Type B pancreatic cell (in vitro differentiated cells): Measurements from ENCODE around the gene PHF12. TPM values are rescaled to one million over a fixed set of nuclear protein-coding genes. Genes with fewer than 3 reads are reported as not detected.

Experiments
- DNase-seq: peaks from one replicate; pipeline ENCODE4 v3.0.0; 2021; ENCODE audit warnings: mixed read lengths; ENCODE audit not compliant: unreplicated experiment; ENCODE audit errors: extremely low spot score
- H3K27ac Mint-ChIP-seq: 2 replicates; pipeline ENCODE4 v1.8.0; 2021; ENCODE audit warnings: mild to moderate bottlenecking, mixed read lengths
- H3K27me3 Mint-ChIP-seq: 2 replicates; pipeline ENCODE4 v1.8.0; 2021; ENCODE audit warnings: mixed read lengths
- H3K36me3 Mint-ChIP-seq: 2 replicates; pipeline ENCODE4 v1.8.0; 2021; ENCODE audit warnings: mixed read lengths
- H3K4me1 Mint-ChIP-seq: one replicate; pipeline ENCODE4 v1.8.0; 2021; ENCODE audit warnings: mixed read lengths; ENCODE audit not compliant: unreplicated experiment
- H3K4me3 Mint-ChIP-seq: 2 replicates; pipeline ENCODE4 v1.8.0; 2021; ENCODE audit warnings: mild to moderate bottlenecking, mixed read lengths
- H3K9me3 Mint-ChIP-seq: 2 replicates; pipeline ENCODE4 v1.8.0; 2021; ENCODE audit warnings: mixed read lengths
- total RNA-seq: library from RNA; stranded (reverse); gene quantifications from 2 replicates; pipeline ENCODE4 v1.2.1, GENCODE V29; 2021; ENCODE audit warnings: low replicate concordance
- TF ChIP-seq, protein P1 (sequence below): fragments of 200-600 bp; sonication (generic); conservative IDR thresholded peaks from 2 replicates; pipeline ENCODE4 v1.5.0; 2021; ENCODE audit warnings: antibody characterized with exemption, mild to moderate bottlenecking

The PHF12 gene
- total RNA-seq, 1 donor from 2014 or later = 58.0 TPM

DNA sequence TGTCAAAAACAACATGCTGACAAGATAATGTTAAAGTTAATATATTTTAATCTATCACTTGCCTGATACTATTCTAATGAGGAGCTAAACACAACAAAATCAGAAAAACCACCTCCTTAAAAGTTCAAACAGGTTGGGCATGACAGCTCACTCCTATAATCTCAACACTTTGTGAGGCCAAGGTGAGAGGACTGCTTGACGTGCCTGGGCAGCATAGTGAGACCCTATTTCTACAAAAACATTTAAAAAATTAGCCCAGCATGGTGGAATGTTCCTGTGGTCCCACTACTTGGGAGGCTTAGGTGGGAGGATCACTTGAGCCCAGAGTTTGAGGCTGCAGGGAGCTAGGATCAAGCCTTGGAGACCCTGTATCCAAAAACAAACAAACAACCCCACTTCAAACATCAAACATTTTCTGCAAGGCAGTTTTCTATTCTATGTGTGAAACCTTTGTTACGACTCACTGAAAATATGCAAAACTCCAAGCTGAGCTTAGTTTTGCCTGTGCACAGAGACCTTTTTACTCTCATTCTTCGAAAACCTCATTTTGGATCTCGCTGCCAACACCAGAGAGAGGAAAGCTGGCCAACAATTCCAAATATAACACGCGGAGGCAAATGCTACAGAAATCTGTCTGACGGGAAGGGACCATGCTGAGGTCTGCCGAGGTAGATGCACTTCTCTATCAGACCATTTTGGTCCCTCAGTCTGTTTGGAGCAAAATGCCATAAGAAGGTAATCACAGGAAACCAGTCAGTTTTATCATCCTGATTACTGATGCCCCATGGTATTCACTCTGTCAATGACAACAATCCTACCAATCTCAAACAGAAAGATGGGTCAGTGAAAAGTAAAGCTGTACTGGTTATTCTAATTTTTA is 6.2 kb downstream of the PHF12 start:
- TF ChIP-seq, protein P1, sequence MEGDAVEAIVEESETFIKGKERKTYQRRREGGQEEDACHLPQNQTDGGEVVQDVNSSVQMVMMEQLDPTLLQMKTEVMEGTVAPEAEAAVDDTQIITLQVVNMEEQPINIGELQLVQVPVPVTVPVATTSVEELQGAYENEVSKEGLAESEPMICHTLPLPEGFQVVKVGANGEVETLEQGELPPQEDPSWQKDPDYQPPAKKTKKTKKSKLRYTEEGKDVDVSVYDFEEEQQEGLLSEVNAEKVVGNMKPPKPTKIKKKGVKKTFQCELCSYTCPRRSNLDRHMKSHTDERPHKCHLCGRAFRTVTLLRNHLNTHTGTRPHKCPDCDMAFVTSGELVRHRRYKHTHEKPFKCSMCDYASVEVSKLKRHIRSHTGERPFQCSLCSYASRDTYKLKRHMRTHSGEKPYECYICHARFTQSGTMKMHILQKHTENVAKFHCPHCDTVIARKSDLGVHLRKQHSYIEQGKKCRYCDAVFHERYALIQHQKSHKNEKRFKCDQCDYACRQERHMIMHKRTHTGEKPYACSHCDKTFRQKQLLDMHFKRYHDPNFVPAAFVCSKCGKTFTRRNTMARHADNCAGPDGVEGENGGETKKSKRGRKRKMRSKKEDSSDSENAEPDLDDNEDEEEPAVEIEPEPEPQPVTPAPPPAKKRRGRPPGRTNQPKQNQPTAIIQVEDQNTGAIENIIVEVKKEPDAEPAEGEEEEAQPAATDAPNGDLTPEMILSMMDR = no peak
- Mint-ChIP-seq H3K9me3 (no peaks in the 10 kb centered on the region), H3K27me3 (no peaks in the 10 kb centered on the region), H3K4me3 (peak overlapping the region; percentile 53), H3K27ac (no peak overlapping the region), H3K4me1 (peaks cover 26% of the 10 kb centered on the region), H3K36me3 (peaks cover 13% of the 10 kb centered on the region)
- no peak for DNase-seq

DNA sequence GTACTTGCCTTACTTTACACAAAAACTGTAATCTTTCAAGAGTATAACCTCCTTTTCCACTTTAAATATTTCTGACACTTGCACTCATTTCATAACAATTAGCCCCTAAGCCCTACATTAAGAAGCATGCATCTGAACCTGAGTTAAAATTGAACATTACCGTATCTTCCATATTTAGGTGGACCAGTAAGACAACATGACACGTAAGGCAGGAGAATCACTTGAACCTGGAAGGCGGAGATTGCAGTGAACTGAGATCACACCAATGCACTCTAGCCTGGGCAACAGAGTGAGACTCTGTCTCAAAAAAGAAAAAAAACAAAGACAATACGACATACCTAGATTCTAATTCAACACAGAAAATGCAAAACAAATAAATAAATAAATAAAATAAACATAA is 7.0 kb downstream of the PHF12 start:
- Mint-ChIP-seq H3K9me3 (no peaks in the 10 kb centered on the region), H3K27me3 (no peaks in the 10 kb centered on the region), H3K27ac (no peak overlapping the region), H3K36me3 (peaks cover 13% of the 10 kb centered on the region), H3K4me3 (no peak overlapping the region), H3K4me1 (peaks cover 32% of the 10 kb centered on the region)
- TF ChIP-seq, protein P1 = no peak
- no peak for DNase-seq

DNA sequence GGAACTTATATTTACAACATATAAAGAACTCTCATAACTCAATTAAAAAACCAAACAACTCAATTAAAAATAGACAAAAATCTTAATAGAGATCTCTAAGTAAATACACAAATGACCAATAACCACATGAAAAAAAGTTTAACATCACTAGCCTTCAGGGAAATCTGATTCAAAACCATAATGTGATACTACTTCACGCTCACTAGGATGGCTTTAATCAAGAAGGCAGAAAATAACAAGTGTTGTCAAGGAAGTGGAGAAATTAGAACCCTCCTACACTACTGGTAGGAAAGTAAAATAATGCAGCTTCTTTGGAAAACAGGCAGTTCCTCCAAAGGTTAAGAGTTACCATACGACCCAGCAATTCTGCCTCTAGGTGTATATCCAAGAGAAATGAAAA is 8.4 kb downstream of the PHF12 start:
- peaks cover 38% of the 10 kb centered on the region for H3K4me1 Mint-ChIP-seq
- DNase-seq = no peak
- H3K9me3 Mint-ChIP-seq = no peaks in the 10 kb centered on the region
- no peak overlapping the region for H3K4me3 Mint-ChIP-seq
- H3K27me3 Mint-ChIP-seq = no peaks in the 10 kb centered on the region
- TF ChIP-seq, protein P1 = no peak
- H3K27ac Mint-ChIP-seq = no peak overlapping the region
- H3K36me3 Mint-ChIP-seq = peaks cover 13% of the 10 kb centered on the region

DNA sequence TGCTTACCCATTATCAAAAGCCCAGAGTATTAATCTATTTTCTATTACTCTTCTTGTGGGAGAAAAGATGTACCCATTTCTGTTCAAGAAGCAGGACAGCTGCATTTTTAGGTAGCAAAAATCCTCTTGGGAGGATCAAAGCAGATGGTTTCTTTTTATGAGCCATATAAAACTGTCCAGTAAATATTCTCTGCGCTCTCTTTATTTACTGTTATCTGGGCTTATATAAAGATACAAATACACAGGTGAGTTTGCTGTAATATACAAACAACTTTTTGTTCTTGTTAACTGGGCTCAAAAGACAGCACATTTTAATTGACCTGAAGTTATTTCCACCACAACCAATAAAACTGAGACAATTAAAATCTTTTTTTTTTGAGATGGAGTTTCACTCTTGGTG is 10.1 kb downstream of the PHF12 start:
- Mint-ChIP-seq H3K36me3 (peaks cover 12% of the 10 kb centered on the region), H3K9me3 (no peaks in the 10 kb centered on the region), H3K4me3 (no peak overlapping the region), H3K27ac (no peak overlapping the region), H3K27me3 (no peaks in the 10 kb centered on the region), H3K4me1 (peaks cover 43% of the 10 kb centered on the region)
- no peak for DNase-seq
- TF ChIP-seq, protein P1 = no peak

DNA sequence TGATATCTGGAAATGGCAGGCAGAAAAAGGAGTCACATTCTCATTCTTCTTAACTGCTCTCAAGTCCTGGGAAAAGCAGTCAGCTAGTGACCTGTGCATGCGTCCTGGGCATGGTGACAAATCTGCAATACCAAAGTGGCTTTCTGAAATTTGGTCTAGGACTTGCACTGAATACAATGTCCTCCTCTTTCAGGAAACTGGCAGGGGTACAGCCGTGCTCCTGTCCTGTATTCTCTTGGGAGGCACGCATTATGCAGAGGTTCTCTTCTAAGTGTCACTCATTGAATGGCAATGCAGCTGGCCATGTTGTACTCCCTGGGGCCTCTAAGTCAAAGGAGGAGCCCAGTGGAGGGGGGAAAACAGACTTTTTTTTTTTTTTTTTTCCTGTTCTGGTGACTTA is 10.6 kb downstream of the PHF12 start:
- H3K4me3 Mint-ChIP-seq = no peak overlapping the region
- peaks cover 8% of the 10 kb centered on the region for H3K36me3 Mint-ChIP-seq
- no peaks in the 10 kb centered on the region for H3K27me3 Mint-ChIP-seq
- TF ChIP-seq, protein P1 = no peak
- peaks cover 44% of the 10 kb centered on the region for H3K4me1 Mint-ChIP-seq
- DNase-seq = no peak
- H3K27ac Mint-ChIP-seq = no peak overlapping the region
- H3K9me3 Mint-ChIP-seq = no peaks in the 10 kb centered on the region
